ENCODE measurements around the gene CRACR2A.

- TF ChIP-seq, protein P1, sequence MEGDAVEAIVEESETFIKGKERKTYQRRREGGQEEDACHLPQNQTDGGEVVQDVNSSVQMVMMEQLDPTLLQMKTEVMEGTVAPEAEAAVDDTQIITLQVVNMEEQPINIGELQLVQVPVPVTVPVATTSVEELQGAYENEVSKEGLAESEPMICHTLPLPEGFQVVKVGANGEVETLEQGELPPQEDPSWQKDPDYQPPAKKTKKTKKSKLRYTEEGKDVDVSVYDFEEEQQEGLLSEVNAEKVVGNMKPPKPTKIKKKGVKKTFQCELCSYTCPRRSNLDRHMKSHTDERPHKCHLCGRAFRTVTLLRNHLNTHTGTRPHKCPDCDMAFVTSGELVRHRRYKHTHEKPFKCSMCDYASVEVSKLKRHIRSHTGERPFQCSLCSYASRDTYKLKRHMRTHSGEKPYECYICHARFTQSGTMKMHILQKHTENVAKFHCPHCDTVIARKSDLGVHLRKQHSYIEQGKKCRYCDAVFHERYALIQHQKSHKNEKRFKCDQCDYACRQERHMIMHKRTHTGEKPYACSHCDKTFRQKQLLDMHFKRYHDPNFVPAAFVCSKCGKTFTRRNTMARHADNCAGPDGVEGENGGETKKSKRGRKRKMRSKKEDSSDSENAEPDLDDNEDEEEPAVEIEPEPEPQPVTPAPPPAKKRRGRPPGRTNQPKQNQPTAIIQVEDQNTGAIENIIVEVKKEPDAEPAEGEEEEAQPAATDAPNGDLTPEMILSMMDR (IDR thresholded peaks at IDR 0.05) = no peak
- TF ChIP-seq POLR2A (IDR thresholded peaks at IDR 0.05) (no peak), POLR2AphosphoS5 (IDR thresholded peaks at IDR 0.05) (no peak)
These were observed 39.4 kb downstream of the CRACR2A start for GRCh38 chr12:3713483-3713882.

All from transverse colon (tissue), 4 donors.